ENCODE data around the gene EYA3.

Gene EYA3

DNA sequence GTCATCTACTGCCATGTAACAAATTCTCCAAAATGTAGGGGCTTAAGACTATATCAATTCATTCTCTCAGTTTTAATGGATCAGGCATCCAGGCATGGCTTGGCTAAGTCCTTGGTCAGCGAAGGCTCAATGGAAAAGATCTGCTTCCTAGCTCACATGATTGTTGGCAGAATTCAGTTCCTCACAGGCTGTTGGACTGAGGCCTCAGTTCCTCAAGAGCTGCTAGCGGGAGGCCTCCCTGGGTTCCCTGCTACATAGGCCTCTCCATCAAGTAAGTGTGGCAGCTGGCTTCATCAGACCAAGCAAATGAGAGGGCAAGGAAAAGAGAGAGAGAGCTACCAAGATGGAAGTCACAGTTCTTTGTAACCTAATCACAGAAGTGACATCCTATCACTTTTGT, 19.6 kb upstream of the EYA3 start:
- Histone ChIP-seq H3K36me3 (ENCODE audit: control insufficient read depth, insufficient read depth, low read length) (no peaks in the 10 kb centered on the region), H3K4me1 (ENCODE audit: control insufficient read depth, insufficient read depth, low read length) (peaks cover 11% of the 10 kb centered on the region), H3K4me3 (ENCODE audit: low read length) (no peak overlapping the region), H3K9ac (ENCODE audit: low read length) (no peak overlapping the region), H3K27me3 (ENCODE audit: control insufficient read depth, insufficient read depth, low read length) (no peaks in the 10 kb centered on the region), H3K9me3 (ENCODE audit: control insufficient read depth, low read length) (no peaks in the 10 kb centered on the region)

DNA sequence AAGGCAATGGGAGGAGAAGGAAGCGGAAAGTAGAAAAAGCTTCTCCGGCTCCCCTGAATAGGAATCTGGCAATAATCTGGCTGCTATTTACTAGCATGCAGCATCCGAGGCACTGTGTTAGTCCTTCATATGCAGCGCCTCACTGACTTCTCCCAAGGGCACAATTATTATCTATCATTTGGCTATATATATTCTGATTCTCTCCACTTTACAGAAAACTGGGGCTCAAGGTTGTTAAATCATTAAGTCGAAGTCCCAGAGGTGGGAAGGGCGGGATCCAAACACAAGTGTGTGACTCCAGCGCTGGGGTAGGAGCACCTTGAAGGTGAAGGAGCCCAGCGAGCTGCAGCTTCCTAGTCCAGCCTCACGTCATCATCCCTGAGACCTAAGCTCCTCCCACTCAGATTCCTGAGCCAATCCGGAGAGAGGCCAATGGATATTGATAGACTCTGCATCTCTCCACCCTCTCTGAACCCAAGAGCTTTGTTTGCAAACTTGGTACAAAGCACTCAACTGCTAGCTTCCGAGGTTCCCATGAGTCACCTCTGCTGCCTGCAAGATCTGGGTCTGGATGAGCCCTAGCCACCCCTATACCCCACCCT, 16.6 kb upstream of the EYA3 start:
- no peaks in the 10 kb centered on the region for H3K9me3 ChIP-seq (ENCODE audit: control insufficient read depth, low read length)
- H3K9ac ChIP-seq (ENCODE audit: low read length), result peak overlapping the region; percentile 72
- no peaks in the 10 kb centered on the region for H3K36me3 ChIP-seq (ENCODE audit: control insufficient read depth, insufficient read depth, low read length)
- peak overlapping the region; percentile 25 for H3K4me3 ChIP-seq (ENCODE audit: low read length)
- H3K27me3 ChIP-seq (ENCODE audit: control insufficient read depth, insufficient read depth, low read length), result no peaks in the 10 kb centered on the region
- peaks cover 11% of the 10 kb centered on the region for H3K4me1 ChIP-seq (ENCODE audit: control insufficient read depth, insufficient read depth, low read length)

DNA sequence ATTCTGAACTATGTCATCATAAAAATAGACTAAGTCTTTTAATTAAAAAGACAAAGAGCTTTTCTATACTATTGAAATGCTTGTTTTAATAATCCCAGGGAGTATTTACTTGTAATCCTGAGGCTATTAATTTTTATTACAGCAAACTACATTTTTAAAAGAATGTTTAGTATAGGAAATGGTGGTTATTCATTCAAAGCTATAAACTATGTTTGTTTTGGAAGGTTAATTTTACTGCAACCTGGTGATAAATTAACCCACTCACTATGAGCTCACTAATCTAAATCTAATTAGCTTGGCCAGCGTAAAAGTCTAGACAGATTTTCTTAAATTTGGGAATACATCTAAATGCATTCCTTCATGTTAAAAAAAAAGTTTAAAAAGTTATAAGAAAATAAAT, 13.8 kb upstream of the EYA3 start:
- no peaks in the 10 kb centered on the region for H3K36me3 ChIP-seq (ENCODE audit: control insufficient read depth, insufficient read depth, low read length)
- no peak overlapping the region for H3K9ac ChIP-seq (ENCODE audit: low read length)
- H3K27me3 ChIP-seq (ENCODE audit: control insufficient read depth, insufficient read depth, low read length), result no peaks in the 10 kb centered on the region
- H3K4me1 ChIP-seq (ENCODE audit: control insufficient read depth, insufficient read depth, low read length), result peaks cover 11% of the 10 kb centered on the region
- no peak overlapping the region for H3K4me3 ChIP-seq (ENCODE audit: low read length)
- no peaks in the 10 kb centered on the region for H3K9me3 ChIP-seq (ENCODE audit: control insufficient read depth, low read length)

DNA sequence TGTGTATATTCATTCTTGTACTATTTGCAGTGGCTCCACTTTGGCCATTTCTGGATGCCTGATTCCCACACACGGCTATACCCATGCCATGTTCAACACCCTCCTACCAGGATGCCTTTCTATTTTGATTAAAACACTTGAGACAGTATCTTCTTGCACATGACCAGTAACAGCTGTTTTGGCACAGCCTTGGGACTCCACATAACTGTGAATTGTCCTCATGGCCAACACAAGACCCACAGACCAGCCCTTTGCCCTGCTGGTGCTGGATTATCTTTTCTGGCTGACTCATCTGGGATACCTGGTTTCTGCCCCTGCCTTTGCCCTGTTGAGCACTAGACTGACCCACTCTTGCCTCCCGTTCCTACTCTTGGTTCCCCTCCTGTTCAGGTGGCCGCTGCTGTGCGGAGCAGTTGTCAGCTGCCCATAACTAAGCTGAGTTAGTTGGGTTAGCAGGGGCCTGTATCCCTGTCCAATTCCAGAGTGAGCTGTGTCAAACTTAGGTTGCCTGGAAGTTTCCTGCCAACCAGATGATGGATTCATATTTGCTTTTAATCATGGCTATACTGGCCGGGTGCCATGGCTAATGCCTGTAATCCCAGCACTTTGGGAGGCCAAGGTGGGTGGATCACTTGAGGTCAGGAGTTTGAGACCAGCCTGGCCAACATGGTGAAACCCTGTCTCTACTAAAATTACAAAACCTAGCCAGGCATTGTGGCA, 10.8 kb upstream of the EYA3 start:
- no peaks in the 10 kb centered on the region for H3K9me3 ChIP-seq (ENCODE audit: control insufficient read depth, low read length)
- no peak overlapping the region for H3K9ac ChIP-seq (ENCODE audit: low read length)
- H3K36me3 ChIP-seq (ENCODE audit: control insufficient read depth, insufficient read depth, low read length), result no peaks in the 10 kb centered on the region
- no peaks in the 10 kb centered on the region for H3K27me3 ChIP-seq (ENCODE audit: control insufficient read depth, insufficient read depth, low read length)
- peaks cover under 1% of the 10 kb centered on the region for H3K4me1 ChIP-seq (ENCODE audit: control insufficient read depth, insufficient read depth, low read length)
- H3K4me3 ChIP-seq (ENCODE audit: low read length), result no peak overlapping the region

DNA sequence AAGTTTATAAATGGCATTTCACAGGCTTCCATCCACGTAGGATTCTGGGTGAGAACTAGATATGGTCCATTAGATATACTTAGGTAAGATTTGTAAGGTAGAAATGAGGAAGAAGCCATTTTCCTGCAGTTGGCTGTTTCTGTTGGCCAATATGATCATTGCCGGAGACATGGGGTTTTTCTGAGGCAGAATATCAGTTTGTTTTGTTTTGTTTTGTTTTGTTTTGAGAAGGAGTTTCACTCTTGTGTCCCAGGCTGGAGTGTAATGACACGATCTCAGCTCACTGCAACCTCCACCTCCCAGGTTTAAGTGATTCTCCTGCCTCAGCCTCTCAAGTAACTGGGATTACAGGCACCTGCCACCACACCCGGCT, 8.7 kb upstream of the EYA3 start:
- no peak overlapping the region for H3K4me3 ChIP-seq (ENCODE audit: low read length)
- H3K27me3 ChIP-seq (ENCODE audit: control insufficient read depth, insufficient read depth, low read length), result no peaks in the 10 kb centered on the region
- no peak overlapping the region for H3K9ac ChIP-seq (ENCODE audit: low read length)
- H3K9me3 ChIP-seq (ENCODE audit: control insufficient read depth, low read length), result no peaks in the 10 kb centered on the region
- H3K4me1 ChIP-seq (ENCODE audit: control insufficient read depth, insufficient read depth, low read length), result no peaks in the 10 kb centered on the region
- H3K36me3 ChIP-seq (ENCODE audit: control insufficient read depth, insufficient read depth, low read length), result no peaks in the 10 kb centered on the region

DNA sequence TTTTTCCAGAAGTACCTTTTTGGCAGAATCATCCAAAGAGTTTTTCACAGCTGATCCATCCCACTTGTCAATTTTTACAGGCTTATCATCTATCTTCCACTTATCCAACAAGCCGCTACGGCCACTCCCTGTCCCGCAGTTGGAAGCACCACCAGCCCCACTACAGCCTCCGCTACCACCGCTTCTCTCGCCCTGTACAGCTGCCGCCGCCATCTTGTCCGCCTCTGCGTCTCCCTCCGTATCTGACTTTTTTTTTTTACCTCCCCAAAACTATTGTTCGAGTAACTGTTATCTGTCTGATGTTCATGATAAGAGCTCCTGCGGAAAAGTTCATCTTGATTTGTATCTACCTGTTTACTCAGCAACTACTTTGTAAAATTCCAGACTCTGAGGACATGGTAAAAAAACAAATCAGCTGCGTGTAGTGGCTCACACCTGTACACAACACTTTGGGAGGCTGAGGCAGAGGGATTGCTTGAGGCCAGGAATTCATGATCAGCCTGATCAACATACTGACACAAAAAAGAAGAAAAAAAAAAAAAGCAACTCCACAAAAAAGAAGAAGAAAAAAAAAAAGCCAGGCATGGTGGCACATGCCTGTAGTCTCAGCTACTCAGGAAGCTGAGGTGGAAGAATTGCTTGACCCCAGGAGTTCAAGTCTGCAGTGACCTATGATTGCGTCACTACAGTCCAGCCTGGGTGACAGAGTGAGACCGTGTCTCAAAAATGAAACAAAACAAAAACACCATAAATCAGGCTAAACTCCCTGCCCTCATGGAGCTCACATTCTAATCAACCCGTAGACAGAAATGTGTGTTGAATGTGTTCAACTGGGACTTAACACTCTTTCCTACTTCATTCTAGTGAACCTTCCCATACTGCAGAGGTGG, 8.0 kb upstream of the EYA3 start:
- Histone ChIP-seq H3K9ac (ENCODE audit: low read length) (no peak overlapping the region), H3K4me3 (ENCODE audit: low read length) (no peak overlapping the region), H3K27me3 (ENCODE audit: control insufficient read depth, insufficient read depth, low read length) (no peaks in the 10 kb centered on the region), H3K4me1 (ENCODE audit: control insufficient read depth, insufficient read depth, low read length) (no peaks in the 10 kb centered on the region), H3K36me3 (ENCODE audit: control insufficient read depth, insufficient read depth, low read length) (no peaks in the 10 kb centered on the region), H3K9me3 (ENCODE audit: control insufficient read depth, low read length) (no peaks in the 10 kb centered on the region)

DNA sequence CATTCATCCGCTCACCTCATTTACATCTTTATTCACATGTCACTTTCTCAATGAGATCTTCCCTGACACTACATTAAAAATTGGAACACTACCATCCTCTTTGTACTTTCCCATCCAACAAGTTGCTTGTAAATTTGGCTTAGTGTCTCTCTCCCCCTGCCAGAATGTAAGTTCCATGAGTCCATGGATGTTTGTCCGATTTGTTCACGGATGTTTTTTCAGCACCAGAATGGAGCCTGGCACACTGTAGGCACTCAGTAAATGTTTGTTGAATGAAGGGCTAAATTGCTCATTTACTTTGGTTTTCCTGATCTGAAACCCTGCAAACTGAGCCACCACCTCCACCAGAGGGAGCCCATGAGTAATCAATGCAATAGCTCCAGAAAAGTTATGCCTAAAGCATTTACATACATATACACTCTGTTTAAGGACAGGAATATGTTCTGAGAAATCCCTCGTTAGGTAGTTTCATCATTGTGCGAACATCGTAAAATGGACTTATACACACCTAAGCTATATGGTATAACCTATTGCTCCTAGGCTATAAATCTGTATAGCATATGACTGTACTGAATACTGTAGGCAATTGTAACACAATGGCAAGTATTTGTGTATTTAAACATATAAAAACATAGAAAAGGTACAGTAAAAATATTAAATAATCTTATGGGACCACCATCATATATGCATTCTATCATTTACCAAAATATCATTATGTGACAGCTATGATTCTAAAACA, 2.8 kb upstream of the EYA3 start:
- no peaks in the 10 kb centered on the region for H3K36me3 ChIP-seq (ENCODE audit: control insufficient read depth, insufficient read depth, low read length)

DNA sequence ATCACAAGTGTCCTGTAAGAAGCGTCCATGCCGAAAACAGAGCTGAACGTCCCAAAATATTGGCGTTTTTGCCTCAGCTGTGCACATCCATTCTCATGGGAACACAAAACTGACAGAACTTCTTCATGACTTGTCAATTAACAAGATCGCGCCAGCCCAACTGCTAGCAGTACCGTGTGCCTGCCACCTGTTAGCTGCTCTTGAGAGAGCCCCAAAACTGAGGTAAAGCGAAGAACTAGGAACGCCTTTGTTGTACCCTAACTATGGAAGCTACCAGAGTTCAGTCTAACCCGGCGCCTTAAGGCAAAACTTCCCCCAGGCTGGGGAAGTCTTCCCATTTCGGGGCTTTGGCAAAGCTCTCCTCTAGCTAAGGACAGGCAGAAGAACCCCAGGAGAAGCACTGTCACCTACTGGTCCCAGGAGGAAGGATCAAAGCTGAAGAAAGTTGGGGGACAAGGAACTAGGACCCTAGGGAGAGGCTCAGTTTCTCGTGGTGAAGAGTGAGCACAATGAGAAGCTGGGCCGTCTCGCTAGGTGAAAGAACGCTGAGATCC, 719 bp downstream of the EYA3 start:
- Histone ChIP-seq H3K4me1 (ENCODE audit: control insufficient read depth, insufficient read depth, low read length) (peaks cover 12% of the 10 kb centered on the region), H3K4me3 (ENCODE audit: low read length) (peak overlapping the region; percentile 77), H3K9me3 (ENCODE audit: control insufficient read depth, low read length) (no peaks in the 10 kb centered on the region), H3K36me3 (ENCODE audit: control insufficient read depth, insufficient read depth, low read length) (no peaks in the 10 kb centered on the region), H3K9ac (ENCODE audit: low read length) (peak overlapping the region; percentile 79), H3K27me3 (ENCODE audit: control insufficient read depth, insufficient read depth, low read length) (no peaks in the 10 kb centered on the region)

More for the DNA sequence above, 2.8 kb upstream of the EYA3 start:
- H3K9me3 ChIP-seq (ENCODE audit: control insufficient read depth, low read length), result no peaks in the 10 kb centered on the region
- H3K4me3 ChIP-seq (ENCODE audit: low read length), result no peak overlapping the region
- no peaks in the 10 kb centered on the region for H3K27me3 ChIP-seq (ENCODE audit: control insufficient read depth, insufficient read depth, low read length)
- H3K9ac ChIP-seq (ENCODE audit: low read length), result no peak overlapping the region
- peaks cover 12% of the 10 kb centered on the region for H3K4me1 ChIP-seq (ENCODE audit: control insufficient read depth, insufficient read depth, low read length)

DNA sequence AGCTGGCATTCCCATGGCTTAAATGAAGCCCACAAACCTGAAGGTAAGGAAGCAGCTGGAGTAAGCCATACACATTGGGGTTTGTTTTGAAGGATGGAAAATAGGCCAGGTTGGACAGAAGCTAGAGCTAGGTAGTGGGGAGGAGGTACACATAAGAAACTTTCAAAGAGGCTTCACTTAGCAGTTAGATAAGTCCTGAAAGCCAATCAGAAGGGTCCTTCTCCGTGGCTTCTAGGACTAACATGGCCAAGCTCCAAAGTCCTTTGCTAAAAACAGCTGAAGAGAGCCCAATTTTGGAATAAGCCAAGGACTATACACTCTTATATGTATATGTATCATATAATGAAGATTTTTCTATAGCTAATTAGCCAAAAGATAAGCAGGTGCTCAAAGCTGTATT, 1.8 kb downstream of the EYA3 start:
- no peaks in the 10 kb centered on the region for H3K27me3 ChIP-seq (ENCODE audit: control insufficient read depth, insufficient read depth, low read length)
- no peaks in the 10 kb centered on the region for H3K9me3 ChIP-seq (ENCODE audit: control insufficient read depth, low read length)
- H3K4me1 ChIP-seq (ENCODE audit: control insufficient read depth, insufficient read depth, low read length), result peaks cover 12% of the 10 kb centered on the region
- H3K9ac ChIP-seq (ENCODE audit: low read length), result no peak overlapping the region
- no peak overlapping the region for H3K4me3 ChIP-seq (ENCODE audit: low read length)
- no peaks in the 10 kb centered on the region for H3K36me3 ChIP-seq (ENCODE audit: control insufficient read depth, insufficient read depth, low read length)

DNA sequence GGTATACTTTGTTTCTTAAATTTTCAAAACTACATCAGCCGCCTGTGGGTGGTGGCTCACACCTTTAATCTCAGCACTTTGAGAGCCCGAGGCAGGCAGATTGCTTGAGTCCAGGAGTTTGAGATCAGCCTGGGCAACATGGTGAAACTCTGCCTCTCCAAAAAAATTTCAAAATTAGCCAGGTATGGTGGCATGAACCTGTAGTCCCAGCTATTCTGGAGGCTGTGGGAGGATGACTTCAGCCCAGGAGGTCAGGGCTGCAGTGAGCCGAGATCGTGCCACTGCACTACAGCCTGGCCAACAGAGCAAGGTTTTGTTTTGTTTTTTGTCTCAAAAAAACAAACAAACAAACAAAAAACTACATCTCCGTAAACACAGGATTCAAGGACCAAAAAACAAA, 3.3 kb downstream of the EYA3 start:
- Histone ChIP-seq H3K4me1 (ENCODE audit: control insufficient read depth, insufficient read depth, low read length) (peaks cover 12% of the 10 kb centered on the region), H3K9ac (ENCODE audit: low read length) (no peak overlapping the region), H3K4me3 (ENCODE audit: low read length) (no peak overlapping the region), H3K36me3 (ENCODE audit: control insufficient read depth, insufficient read depth, low read length) (no peaks in the 10 kb centered on the region), H3K9me3 (ENCODE audit: control insufficient read depth, low read length) (no peaks in the 10 kb centered on the region), H3K27me3 (ENCODE audit: control insufficient read depth, insufficient read depth, low read length) (no peaks in the 10 kb centered on the region)

DNA sequence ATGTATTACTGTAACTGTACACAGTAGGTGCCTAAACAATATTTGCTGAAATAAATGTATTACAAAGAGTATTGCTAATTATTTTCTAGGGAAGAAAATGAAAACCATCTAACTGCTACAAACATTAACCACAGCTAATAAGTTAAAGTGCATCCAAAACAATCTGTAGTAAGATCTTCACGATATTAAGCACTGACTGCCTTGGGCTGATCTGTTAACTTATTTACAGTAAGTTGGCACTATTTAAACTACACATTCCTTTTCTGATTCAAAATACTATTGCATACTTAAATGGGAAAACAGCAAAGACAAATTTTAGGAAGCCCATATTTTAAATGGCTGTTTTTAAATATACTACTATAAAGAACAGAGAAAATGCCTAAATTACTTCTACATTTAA, 4.5 kb downstream of the EYA3 start:
- Histone ChIP-seq H3K36me3 (ENCODE audit: control insufficient read depth, insufficient read depth, low read length) (no peaks in the 10 kb centered on the region), H3K4me3 (ENCODE audit: low read length) (no peak overlapping the region), H3K4me1 (ENCODE audit: control insufficient read depth, insufficient read depth, low read length) (peaks cover 18% of the 10 kb centered on the region), H3K9ac (ENCODE audit: low read length) (no peak overlapping the region), H3K27me3 (ENCODE audit: control insufficient read depth, insufficient read depth, low read length) (no peaks in the 10 kb centered on the region), H3K9me3 (ENCODE audit: control insufficient read depth, low read length) (no peaks in the 10 kb centered on the region)

All from mucosa of stomach (tissue), 1 donor.